NCI-H2227 (cell line): ENCODE measurements around the gene SERPINB4.

Source experiments
- DNase-seq: peaks from one replicate; lab custom pipeline; 2025; ENCODE audit not compliant: unreplicated experiment; lab: John Stamatoyannopoulos, UW

SERPINB4 gene

GRCh38 chr18:63627819-63628218 is 16.2 kb downstream of the SERPINB4 start:
- DNase-seq, result no peak

DNA sequence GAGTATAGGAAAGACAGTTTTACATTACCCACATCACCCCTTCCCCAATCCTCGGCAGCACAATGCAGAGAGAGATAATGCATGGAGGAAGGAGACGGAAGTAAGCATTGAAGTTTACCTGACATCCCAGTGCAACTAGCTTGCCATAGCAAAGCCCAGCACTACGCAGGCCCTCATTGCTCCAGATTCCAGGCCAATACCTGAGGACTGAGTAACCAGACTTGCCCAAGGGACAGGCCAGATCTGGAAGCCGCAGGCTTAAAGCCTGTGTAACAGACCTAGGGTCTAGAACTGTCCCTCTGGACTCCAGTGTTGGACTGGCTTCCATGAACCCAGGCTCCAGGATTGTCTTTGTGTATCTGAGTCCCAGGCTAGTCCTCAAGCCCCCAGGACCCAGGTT is 17.6 kb downstream of the SERPINB4 start:
- DNase-seq, result no peak

GRCh38 chr18:63624863-63625262 is 19.2 kb downstream of the SERPINB4 start:
- no peak for DNase-seq

DNA sequence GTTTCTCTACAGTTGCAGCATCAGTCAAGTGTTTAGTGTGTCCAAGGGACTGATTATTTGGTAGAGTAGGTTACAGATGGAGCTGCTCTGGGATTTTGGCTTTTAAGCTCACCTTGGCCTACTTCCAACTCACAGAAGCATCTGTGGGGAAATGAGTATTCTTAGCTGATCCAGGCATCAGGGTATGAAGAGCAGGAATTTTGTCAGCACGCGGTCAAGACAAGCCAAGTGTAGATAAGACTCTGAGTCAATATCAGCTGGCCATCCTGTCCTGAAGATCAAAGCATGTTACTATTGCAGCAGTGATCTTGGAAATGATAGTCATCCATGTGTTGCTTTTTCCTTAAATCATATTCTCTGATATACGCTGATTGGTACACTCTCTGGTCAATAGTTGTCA is 24.4 kb downstream of the SERPINB4 start:
- DNase-seq, result no peak

- DNase-seq, result no peak
Measured at GRCh38 chr18:63617915-63618234, 26.2 kb downstream of the SERPINB4 start.

- DNase-seq, result peak; percentile 90
Measured at GRCh38 chr18:63617049-63617914, 26.8 kb downstream of the SERPINB4 start.

- DNase-seq, result no peak
Measured at GRCh38 chr18:63613420-63613819, 30.6 kb downstream of the SERPINB4 start.

DNA sequence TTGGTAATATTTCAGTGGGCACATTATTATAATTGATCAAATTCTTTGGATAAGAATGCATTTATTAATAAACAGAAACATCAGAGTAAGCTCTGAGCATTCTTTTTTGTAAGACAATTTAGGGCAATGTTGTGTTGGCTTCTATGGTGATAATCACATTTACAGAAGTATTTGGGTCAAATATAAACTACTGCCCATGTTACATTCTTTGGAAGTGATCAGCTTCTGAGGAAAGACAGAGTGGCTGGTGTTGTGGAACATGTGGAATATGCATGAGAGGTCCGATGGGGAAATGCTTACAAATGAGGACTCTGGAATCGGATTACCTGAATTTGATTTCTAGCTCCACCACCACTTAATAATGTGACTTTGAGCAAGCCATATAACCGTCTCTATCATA is 37.5 kb downstream of the SERPINB4 start:
- no peak for DNase-seq

- no peak for DNase-seq
Measured at GRCh38 chr18:63604791-63605567, 39.1 kb downstream of the SERPINB4 start.

- DNase-seq, result no peak
Measured at GRCh38 chr18:63603772-63604171, 40.3 kb downstream of the SERPINB4 start.

DNA sequence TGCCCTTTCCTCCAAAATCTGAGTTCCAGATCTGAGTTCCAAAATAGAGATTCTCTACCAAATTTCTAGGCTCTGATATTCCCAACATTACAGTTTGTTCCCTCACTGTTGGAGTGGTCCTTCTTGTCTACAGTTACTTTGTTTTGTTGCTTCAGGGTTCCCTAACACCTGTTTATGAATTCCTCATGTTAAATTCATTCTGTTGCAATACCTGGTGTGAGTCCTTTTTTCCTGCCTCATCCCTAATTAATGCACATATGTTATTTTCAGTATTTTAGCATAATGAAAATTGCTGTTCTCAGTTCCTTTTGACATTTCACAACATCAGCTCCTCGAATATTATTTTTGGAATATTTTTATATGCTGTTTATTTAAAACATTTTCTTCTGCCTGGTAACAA is 40.7 kb downstream of the SERPINB4 start:
- DNase-seq, result no peak

GRCh38 chr18:63596964-63597363 is 47.1 kb downstream of the SERPINB4 start:
- DNase-seq, result no peak

DNA sequence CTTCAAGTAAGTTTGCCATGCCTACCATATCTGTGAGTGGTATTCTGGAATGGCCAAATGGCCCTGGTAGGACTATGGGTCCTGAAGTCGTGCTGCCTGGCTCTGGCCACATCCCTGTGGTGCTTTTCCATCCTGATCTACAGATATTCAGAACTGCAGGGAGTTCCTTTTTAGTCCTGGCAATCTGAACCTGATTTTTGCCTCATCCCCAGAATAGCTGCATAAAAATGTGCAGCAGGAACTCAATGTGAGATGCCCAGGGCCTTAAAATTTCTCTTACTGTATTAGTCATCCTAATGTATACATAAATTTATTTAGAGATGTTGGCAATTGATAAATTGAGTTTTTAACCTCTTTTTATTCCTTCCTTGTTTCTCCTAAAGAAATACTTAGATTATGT is 51.6 kb downstream of the SERPINB4 start:
- DNase-seq, result no peak

DNA sequence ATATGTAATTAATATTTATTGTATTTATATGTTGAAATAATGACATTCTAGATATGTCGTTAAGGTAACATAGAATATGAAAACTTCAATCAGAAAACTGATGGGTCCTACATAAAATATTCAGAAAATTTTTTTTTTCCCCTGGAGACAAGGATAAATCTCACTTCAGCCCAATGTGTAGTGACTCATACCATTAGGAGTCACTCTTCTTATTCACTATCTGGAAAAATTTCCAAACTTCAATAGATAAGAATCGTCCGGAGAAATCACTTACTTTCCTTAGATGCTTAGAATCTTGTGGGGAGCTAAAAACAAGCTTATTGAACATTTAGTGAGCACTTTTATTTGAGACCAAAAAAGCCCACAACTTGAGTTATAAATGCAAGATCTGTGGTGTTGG is 52.3 kb downstream of the SERPINB4 start:
- DNase-seq, result no peak

DNA sequence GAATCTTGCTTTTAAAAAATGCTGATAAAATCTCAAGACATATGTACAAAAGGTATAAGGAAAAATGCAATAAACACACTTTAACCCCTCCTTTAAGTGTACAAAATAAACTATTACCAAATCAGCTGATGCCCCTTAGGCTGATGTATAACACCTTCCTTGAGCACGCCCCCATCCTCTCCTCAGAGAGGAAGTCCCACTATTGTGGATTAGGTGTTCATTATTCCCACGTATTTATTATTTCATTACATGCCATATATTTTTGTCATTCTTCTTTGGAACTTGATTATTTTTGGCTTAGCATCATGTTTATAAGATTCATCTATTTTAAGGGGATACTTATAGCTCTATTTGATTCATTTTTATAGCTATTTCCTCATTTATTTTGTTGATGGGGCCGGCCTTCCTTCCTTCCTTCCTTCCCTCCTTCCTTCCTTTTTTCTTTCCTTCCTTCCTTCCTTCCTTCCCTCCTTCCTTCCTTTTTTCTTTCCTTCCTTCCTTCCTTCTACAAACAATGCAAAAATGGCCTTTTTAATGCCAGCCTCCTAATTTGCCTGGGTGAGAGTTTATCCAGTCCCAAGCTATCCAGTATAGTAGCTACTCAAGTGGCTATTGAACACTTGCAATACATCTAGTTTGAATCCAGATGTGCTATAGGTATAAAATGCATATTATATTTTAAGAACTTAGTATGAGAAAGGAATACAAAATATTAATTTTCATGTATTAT is 52.9 kb downstream of the SERPINB4 start:
- DNase-seq, result no peak

DNA sequence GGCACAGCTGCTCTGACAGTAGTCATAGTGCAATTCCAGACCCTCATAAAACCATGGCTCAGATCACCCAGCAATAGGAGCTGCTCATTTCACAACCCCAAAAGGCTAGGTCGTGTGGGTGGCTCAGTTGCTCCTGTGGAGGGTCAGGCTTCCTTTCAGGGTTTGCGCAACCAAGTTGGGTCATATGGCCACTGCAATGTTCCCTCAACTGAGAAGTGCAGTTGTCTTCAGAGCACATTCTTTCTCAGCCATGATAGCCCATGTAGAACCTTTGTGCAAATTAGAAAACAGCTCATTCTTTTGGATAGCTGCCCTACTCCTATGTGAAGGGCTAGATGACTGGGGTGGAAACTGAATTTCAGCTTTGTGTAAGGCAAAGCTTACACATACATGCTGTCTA is 53.7 kb downstream of the SERPINB4 start:
- no peak for DNase-seq

DNA sequence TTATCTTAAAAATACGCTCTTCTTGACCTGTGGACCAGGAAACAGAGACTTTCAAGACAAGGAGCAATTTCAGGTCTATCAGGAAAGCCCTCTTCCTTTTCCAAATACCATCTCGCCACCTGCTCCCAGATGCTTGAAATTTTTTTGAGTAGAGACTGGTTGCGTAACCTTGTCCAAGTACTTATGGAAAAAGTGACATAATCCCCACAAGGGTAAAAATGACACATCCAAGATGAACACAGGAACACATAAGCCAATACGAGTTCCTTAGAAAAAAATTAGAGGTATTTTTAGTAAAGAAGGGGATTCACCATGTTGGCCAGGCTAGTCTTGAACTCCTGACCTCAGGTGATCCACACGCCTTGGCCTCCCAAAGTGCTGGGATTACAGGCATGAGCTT is 55.1 kb downstream of the SERPINB4 start:
- no peak for DNase-seq
